Measurements from ENCODE around the gene PCK1.

PCK1 gene

GRCh38 chr20:57561356-57562279 is 708 bp downstream of the PCK1 start:
- DNase-seq (ENCODE audit: low read depth), result no peak

GRCh38 chr20:57562541-57563465 is 1.9 kb downstream of the PCK1 start:
- no peak for DNase-seq (ENCODE audit: low read depth)

GRCh38 chr20:57563522-57563921 is 2.6 kb downstream of the PCK1 start:
- DNase-seq (ENCODE audit: low read depth), result no peak

GRCh38 chr20:57564180-57564802 is 3.4 kb downstream of the PCK1 start:
- DNase-seq (ENCODE audit: low read depth), result no peak

- DNase-seq (ENCODE audit: low read depth), result no peak
These were observed 4.2 kb downstream of the PCK1 start for GRCh38 chr20:57564951-57565642.

- no peak for DNase-seq (ENCODE audit: low read depth)
These were observed 5.5 kb downstream of the PCK1 start for GRCh38 chr20:57566399-57566798.

- no peak for DNase-seq (ENCODE audit: low read depth)
These were observed 6.0 kb downstream of the PCK1 start for GRCh38 chr20:57566803-57567459.

GRCh38 chr20:57567471-57568079 is 6.7 kb downstream of the PCK1 start:
- DNase-seq (ENCODE audit: low read depth), result no peak

- no peak for DNase-seq (ENCODE audit: low read depth)
These were observed 7.4 kb downstream of the PCK1 start for GRCh38 chr20:57568088-57568896.

GRCh38 chr20:57568960-57569359 is 8.1 kb downstream of the PCK1 start:
- DNase-seq (ENCODE audit: low read depth), result no peak

- DNase-seq (ENCODE audit: low read depth), result no peak
These were observed 9.4 kb downstream of the PCK1 start for GRCh38 chr20:57570145-57570850.

- no peak for DNase-seq (ENCODE audit: low read depth)
These were observed 10.0 kb downstream of the PCK1 start for GRCh38 chr20:57570920-57571319.

- DNase-seq (ENCODE audit: low read depth), result no peak
These were observed 11.0 kb downstream of the PCK1 start for GRCh38 chr20:57571782-57572416.

GRCh38 chr20:57573242-57573641 is 12.3 kb downstream of the PCK1 start:
- no peak for DNase-seq (ENCODE audit: low read depth)

GRCh38 chr20:57573894-57574293 is 13.0 kb downstream of the PCK1 start:
- DNase-seq (ENCODE audit: low read depth), result no peak

GRCh38 chr20:57574954-57575353 is 14.0 kb downstream of the PCK1 start:
- DNase-seq (ENCODE audit: low read depth), result no peak

GRCh38 chr20:57576002-57576401 is 15.1 kb downstream of the PCK1 start:
- no peak for DNase-seq (ENCODE audit: low read depth)

GRCh38 chr20:57576617-57577550 is 16.0 kb downstream of the PCK1 start:
- no peak for DNase-seq (ENCODE audit: low read depth)

Measured in activated T-helper 1 cell treated with Interleukin-2 at 50 U/mL for 16 hours (primary cell).